KOPT-K1 (cell line): ENCODE measurements around the gene CAPN15.

Source experiments
- H3K27ac ChIP-seq: fragments of 200-600 bp; sonication (generic); 2 replicates; pipeline ENCODE4 v1.5.1; 2016; ENCODE audit warnings: antibody characterized with exemption, mild to moderate bottlenecking, low read depth, low read length; ENCODE audit not compliant: poor library complexity, severe bottlenecking
- H3K36me3 ChIP-seq: fragments of 200-600 bp; sonication (generic); 2 replicates; pipeline ENCODE4 v1.5.1; 2017; ENCODE audit warnings: antibody characterized with exemption, mild to moderate bottlenecking, low read length, moderate library complexity; ENCODE audit not compliant: insufficient read depth
- H3K9me3 ChIP-seq: fragments of 200-600 bp; sonication (generic); 2 replicates; pipeline ENCODE4 v1.5.1; 2017; ENCODE audit warnings: antibody characterized with exemption, low read length, mild to moderate bottlenecking; ENCODE audit not compliant: insufficient read depth, poor library complexity, severe bottlenecking

The CAPN15 gene

DNA sequence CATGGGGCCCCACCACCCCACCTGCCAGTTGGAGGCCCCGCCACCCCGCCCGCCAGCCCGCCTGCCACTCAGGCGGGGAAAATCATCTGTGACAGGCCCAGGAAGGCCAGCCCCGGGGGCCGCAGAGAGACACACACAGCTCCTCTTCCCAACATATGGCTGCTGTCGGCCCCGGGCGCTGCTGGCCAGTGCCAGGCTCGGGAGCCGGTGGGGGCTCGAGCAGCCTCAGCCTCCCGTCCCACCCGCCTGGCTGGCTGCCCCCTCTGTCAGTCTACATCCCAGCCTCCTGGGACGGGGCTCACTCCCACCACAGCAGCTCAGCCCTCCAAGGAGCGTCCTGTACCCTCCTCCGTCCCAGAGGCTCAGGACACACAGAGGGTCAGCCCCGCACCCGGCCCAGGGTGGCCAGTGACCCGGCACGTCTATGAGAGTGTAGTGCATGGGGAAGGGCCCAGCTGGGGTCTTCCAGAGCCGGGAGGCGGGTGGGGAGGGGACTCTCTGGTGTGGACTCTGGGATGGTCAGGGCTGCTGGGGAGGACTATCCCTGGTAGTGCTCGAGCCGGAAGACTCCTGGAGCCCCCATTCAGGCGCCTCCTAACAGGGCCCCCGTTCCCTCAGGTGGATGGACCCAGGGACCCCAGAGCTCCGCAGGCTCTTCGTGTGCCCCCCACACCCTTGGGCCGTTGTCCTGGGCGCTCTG is 29.1 kb downstream of the CAPN15 start:
- no peak overlapping the region for H3K27ac ChIP-seq
- H3K36me3 ChIP-seq, result peaks cover 6% of the 10 kb centered on the region; the same call in 1 of the 2 replicates
- H3K9me3 ChIP-seq, result no peaks in the 10 kb centered on the region

DNA sequence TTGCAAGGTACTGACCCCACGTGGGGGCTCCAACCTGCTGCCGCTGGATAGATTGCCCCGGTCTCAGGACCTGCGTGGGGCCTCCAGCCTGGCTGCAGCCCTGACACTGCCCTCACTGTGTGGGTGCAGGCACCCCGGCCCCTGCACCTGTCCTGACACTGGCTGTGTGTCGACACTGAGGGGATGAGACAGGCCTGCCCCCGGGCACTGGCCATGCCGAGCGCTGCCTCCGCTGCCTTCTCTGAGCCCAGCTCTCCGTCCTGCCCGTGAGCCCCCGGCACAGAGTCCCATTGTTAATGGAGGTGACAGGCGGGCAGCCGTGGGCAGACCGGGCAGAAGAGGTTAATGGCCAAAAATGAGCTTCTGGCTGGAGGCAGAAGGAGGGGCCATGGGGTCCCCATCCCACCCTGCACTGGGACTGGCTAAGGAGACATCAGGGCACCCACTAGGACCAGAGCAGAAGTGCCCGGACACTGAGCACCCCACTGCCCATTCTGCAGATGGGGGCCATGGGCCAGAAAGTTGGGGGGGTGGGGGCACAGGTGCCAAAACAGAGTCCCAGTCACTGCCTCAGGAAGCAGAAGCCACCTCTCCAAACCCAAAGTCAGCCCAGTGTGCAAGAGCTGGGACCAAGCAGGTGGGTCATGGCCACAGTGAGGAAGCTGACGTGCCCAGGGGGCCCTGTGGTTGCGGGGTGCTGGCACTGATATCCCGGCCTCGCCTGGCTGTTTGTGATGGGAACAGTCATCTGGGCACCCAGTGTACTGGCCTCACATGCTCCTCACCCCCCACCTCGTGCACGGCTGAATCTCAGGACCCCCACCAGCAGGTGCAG is 30.2 kb downstream of the CAPN15 start:
- Histone ChIP-seq H3K9me3 (no peaks in the 10 kb centered on the region), H3K27ac (no peak overlapping the region), H3K36me3 (no peaks in the 10 kb centered on the region; the same call in 1 of the 2 replicates)

DNA sequence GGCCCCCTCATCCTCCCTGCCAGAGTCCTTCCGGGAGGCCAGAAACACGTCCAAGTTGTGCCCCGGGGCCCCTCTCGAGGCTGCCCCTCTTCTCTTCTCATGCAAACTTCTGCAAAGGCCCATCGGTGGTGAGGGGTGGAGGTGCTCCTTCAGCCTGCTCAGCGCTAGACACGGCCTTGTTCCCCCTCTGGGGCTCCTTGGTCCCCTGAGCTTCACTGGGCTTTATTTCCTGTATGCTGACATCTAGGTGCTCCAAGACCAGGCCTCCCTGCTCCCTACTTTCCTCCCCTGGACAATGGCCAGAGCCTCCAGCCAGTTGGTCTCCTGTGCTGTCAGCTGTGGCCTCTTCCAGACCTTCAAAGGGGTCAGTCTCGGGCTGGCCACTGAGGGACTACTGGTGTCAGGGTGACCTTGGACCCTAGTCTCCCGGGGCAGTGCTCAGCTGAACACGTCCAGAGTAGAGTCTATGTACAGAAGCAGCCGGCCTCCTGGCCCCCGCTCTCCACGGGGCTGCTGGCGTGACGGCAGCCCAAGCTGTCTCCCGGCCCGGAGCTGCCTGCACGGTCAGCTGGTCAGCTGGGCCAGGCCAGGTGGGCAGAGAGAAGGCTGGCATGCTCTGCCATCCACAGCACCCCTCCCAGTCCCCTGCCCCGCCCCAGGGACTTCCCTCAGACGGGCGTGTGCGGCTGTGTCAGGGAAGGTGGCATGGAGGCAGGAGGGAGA is 30.9 kb downstream of the CAPN15 start:
- Histone ChIP-seq H3K36me3 (no peaks in the 10 kb centered on the region; the same call in 1 of the 2 replicates), H3K27ac (no peak overlapping the region), H3K9me3 (no peaks in the 10 kb centered on the region)

DNA sequence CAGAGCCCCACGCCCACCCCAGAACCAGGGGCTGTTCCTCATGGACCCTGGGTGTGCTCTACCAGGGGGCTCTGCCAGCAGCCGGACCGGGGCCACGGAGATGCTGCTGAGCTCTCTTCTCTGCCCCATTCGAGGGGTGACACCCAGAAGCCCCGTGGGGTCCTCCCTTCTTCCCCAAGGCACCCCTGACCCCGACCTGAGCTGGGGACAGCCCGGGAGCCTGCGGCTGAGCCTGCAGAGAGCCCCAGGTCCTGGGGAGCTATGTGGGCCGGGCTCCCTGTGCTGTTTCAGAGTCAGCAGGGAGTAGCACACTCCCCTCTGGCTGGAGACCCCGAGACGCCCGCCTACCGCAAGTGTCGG is 31.5 kb downstream of the CAPN15 start:
- no peak overlapping the region for H3K27ac ChIP-seq
- no peaks in the 10 kb centered on the region for H3K9me3 ChIP-seq
- H3K36me3 ChIP-seq, result no peaks in the 10 kb centered on the region

DNA sequence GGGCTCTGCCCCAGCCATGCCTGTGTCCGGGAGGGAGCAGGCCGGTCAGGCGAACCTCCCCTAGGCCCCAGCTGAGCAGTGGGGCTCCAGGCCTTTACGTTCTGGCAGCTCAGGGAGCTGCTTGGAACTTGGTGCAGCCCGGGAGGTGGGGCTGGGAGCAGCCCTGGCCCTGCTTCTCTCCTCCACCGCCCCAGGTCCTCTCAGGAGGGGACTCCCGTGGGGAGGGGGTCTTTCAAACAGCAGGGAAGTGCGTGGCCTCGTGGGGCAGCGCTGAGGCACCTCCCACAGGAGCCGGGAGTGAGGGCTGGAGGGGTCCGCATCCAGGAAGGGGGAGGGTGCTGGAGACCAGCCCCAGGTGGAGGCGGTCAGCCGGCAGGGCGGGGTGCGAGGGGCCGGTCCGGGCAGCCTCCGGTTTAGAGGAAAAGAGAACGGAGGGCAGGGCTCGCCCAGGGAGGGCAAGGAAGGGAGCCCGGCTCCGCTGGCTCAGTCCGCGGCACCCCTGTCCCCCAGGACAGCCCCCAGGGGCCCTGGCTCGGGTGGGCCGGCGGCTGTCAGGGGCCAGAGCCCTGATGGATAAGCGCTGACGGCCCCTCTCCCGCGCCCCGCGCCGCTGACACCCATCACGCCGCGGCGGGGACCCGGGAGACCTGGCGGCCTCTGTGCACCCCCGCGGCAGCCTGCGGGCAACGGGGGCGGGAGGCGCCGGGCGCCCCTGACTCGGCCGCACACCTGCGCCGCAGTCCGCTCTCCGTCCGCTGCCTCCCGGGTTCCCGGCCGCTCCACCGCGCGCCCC is 32.1 kb downstream of the CAPN15 start:
- Histone ChIP-seq H3K27ac (no peak overlapping the region), H3K9me3 (no peaks in the 10 kb centered on the region), H3K36me3 (no peaks in the 10 kb centered on the region)

DNA sequence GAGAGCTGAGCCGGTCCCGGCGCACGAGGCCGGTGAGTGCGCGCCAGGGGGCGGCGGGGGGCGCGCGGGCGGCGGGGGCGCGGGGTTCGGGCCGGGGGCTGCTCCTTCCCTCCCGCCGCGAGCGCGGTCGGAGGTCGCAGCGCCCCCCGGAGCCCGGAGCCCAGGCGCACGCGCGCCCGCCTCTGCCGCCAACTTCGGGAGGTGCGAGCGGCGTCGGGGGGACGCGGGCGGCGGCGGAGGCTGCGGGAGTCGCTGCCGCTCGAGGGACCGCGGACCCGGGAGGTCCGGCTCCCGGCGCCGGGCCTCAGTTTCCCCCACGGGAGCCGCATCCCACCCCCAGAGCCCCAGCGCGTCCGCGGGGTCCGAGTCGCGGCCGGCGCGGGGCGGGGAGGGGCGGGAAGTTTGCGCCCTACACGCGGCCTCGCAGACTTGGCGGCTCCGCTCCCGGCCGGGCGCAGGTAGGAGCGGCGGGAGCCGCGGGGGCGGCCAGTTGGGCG is 32.7 kb downstream of the CAPN15 start, which contains the start of gene PRR35:
TSS of gene PRR35 (plus strand) at position 191 of the 497 bp plus-strand sequence. CDS start 2,901 bp downstream, outside the sequence.
- Histone ChIP-seq H3K9me3 (no peaks in the 10 kb centered on the region), H3K36me3 (no peaks in the 10 kb centered on the region), H3K27ac (no peak within 1 kb of the TSS)

DNA sequence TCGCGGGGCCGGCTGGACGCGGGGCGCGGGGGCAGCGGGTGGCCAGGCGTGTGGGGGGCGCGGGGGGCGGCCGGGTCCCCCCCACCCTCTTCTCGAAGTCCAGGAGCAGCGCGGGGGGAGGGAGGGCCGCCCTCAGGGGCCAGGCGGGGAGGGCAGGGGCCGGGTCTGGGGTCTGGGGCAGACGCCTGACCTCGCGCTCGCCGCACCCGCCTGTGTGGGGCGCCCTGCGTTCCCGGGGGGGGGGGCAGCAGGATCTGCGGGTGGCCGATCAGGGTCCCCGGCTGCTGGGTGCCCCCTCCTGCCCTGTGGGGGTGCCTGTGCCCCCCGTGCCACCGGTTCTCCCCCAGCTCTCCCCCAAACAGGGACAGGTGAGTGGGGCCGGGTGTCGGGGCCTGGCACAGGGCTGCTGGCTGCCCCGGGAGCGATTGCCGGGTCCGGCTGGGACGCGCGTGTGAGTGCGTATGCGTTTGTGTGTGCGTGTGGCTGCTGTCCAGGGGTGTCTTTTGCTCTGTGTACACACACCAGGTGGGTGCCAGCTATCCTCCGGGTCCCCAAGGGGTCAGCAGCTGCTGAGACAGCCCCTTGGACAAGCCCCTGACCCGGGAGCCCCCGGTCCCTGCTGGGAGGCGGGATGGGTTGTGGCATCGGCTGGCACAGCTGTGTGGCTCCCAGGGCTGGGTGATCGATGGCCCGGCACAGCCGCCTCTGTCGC is 33.3 kb downstream of the CAPN15 start:
- H3K27ac ChIP-seq, result no peak overlapping the region
- H3K9me3 ChIP-seq, result no peaks in the 10 kb centered on the region
- no peaks in the 10 kb centered on the region for H3K36me3 ChIP-seq

DNA sequence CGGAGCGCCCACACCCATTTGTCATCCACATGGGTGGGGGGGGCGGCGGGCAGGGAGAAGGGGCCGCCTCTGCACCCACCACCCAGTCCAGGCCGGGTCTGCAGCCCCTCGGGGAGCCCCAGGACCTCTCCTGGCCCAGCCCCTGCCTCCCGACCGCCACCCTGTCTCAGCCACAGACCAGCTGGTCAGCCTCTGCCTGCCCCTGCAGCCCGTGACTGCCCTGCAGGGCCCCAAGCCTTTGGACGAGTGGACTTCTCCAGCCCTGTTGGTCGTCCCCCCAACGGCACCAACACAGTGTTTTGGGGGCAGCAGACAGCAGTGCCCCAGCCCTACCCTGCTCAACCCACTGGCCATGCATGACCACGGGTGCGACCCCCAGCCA is 33.9 kb downstream of the CAPN15 start:
- H3K9me3 ChIP-seq, result no peaks in the 10 kb centered on the region

DNA sequence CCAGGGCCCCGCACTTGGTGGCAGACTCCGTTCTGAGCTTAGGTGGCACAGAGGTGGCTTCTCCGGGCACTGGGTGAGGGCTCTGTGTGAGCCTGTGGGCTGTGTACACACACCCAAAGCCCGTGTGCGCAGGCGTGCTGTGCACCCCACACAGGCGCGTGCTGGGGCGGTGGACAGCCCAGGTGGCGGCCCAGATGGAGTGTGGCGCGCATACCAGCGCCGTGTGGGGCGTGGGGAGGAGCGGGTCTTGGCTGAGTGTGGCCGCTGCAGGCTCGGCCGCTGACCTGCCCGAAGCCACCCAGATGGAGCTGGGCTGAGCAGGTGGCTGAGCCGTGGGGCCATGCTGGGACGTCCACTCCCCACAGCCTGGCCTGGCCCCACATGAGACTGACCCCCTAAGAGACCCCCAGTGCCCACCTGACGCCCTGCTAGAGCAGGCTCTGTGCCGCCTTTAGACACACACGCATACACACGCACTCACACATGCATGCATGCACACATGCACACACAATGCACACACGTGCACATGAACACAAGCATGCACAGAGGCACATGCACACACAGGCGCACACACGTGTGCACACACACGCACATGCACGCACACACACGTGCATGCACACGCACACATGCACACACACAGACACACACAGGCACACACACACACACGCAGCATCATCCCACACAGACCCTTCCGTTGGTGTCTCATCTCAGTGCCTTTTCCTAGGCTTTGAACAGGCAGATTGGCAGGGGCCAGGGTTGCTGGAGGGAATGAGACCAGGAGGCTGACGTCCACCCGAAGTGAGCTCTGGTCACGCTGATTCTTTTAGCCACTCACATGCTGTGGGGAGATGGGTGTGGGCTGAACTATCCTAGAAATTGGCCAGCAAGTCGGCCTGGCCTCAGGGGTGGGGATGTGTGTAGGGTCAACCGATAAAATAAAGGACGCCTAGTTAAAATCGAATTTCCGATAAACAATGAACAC is 34.7 kb downstream of the CAPN15 start:
- H3K27ac ChIP-seq, result no peak overlapping the region
- no peaks in the 10 kb centered on the region for H3K9me3 ChIP-seq
- H3K36me3 ChIP-seq, result no peaks in the 10 kb centered on the region

More for the DNA sequence above, 33.9 kb downstream of the CAPN15 start:
- no peaks in the 10 kb centered on the region for H3K36me3 ChIP-seq
- H3K27ac ChIP-seq, result no peak overlapping the region

DNA sequence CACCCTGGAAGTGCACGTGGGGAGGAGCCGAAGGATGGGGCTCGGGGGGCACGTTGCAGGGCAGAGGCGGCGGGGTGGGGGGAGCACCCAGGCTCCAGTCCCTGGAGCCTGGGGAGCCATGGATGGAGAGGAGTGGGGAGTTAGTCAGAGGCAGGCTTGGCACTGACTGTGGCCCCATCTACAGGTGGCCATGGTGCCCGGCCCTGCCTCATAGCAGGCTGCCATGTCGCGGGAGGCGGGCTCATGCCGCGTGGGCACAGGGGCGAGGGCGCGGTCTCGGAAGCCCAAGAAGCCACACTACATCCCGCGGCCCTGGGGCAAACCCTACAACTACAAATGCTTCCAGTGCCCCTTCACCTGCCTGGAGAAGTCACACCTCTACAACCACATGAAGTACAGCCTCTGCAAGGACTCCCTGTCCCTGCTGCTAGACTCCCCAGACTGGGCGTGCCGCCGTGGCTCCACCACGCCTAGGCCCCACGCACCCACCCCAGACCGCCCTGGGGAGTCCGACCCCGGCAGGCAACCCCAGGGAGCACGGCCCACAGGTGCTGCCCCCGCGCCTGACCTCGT is 35.6 kb downstream of the CAPN15 start:
- Histone ChIP-seq H3K36me3 (no peaks in the 10 kb centered on the region), H3K9me3 (no peaks in the 10 kb centered on the region), H3K27ac (no peak overlapping the region)

DNA sequence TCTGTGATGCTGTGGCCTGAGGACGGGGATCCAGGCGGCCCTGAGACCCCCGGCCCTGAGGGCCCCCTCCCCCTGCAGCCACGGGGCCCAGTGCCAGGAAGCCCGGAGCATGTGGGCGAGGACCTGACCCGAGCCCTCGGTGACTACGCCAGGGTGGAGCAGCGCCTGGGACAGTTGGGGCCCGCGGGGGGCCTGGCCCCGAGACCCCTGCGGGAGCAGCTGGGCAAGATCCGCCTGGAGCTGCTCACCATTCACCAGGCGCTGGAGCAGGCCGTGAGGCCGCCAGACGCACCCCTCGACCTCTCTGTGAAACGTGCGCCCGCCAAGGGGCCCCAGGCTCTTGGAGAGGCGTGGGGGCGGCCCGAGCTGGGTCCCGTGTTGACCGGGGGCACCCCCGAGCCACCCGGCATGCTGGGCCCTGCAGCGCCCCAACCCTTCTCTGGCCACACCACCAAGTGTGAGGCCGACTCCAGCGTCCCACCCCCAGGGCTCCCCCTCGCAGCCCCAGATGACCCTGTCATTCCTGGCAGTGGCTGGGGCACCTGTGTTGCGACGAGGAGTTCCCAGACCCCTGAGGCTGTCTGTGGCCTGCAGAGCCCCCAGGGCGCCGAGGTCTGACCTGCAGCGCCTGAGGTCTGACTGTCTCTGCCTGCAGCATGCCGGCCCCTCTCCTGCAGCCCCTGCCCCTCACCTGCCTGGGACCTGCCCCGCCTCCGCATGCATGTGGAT is 37.3 kb downstream of the CAPN15 start:
- Histone ChIP-seq H3K9me3 (no peaks in the 10 kb centered on the region), H3K27ac (no peak overlapping the region), H3K36me3 (no peaks in the 10 kb centered on the region)
